Glutamatergic neuron (in vitro differentiated cells): ENCODE measurements around the gene EPHB6. TPM values are rescaled to one million over a fixed set of nuclear protein-coding genes. Genes with fewer than 3 reads are reported as not detected.

Source experiments
- DNase-seq: peaks from one replicate; pipeline ENCODE4 v3.0.0; 2022
- H3K27ac Mint-ChIP-seq: one replicate; pipeline ENCODE4 v1.8.0; 2020; ENCODE audit warnings: mild to moderate bottlenecking, mixed read lengths, inconsistent platforms; ENCODE audit not compliant: unreplicated experiment
- H3K27me3 Mint-ChIP-seq: one replicate; pipeline ENCODE4 v1.8.0; 2020; ENCODE audit warnings: mild to moderate bottlenecking, moderate library complexity, mixed read lengths, inconsistent platforms; ENCODE audit not compliant: unreplicated experiment
- H3K36me3 Mint-ChIP-seq: one replicate; pipeline ENCODE4 v1.8.0; 2020; ENCODE audit warnings: mild to moderate bottlenecking, mixed read lengths, inconsistent platforms; ENCODE audit not compliant: unreplicated experiment
- H3K4me1 Mint-ChIP-seq: one replicate; pipeline ENCODE4 v1.8.0; 2020; ENCODE audit warnings: mild to moderate bottlenecking, low read depth, mixed read lengths, inconsistent platforms; ENCODE audit not compliant: unreplicated experiment
- H3K4me3 Mint-ChIP-seq: one replicate; pipeline ENCODE4 v1.8.0; 2020; ENCODE audit warnings: mild to moderate bottlenecking, mixed read lengths, inconsistent platforms; ENCODE audit not compliant: unreplicated experiment
- H3K9me3 Mint-ChIP-seq: one replicate; pipeline ENCODE4 v1.8.0; 2020; ENCODE audit warnings: mild to moderate bottlenecking, moderate library complexity, mixed read lengths, inconsistent platforms; ENCODE audit not compliant: unreplicated experiment
- total RNA-seq: library from RNA; stranded (reverse); fragmentation: NEBNext Ultra II Directional; extraction: Animal tissue kit (Norgen Biotek cat#: 25700); gene quantifications from one replicate; pipeline ENCODE4 v1.2.1, GENCODE V29; 2021; ENCODE audit not compliant: unreplicated experiment
- TF ChIP-seq, protein P1 (sequence below): fragments of 200-600 bp; sonication (generic); IDR thresholded peaks from one replicate; pipeline ENCODE4 v1.5.0; 2021; ENCODE audit not compliant: partially characterized antibody, unreplicated experiment

The EPHB6 gene
- total RNA-seq, 1 donor from 2014 or later = 21.4 TPM

DNA sequence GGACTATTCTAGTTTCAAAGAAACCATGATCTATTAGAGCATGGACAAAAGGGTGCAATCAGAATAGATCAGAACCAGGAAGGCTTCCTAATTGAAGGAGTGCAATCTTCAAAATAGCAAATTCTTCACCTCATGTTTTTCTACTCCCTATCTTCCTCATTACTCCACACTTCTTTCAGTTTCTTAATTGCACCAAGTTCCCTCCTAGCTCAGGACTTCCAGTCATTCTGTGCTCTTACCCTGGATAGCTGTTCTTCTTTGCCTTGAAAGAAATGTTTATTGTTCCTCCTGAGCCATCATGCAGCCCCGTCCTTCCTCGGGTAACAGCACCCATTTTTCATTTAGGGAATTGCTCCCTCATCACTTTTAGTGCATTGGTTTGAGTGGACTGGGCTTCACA lies 55.6 kb downstream of the EPHB6 start:
- H3K36me3 Mint-ChIP-seq = no peaks in the 10 kb centered on the region

DNA sequence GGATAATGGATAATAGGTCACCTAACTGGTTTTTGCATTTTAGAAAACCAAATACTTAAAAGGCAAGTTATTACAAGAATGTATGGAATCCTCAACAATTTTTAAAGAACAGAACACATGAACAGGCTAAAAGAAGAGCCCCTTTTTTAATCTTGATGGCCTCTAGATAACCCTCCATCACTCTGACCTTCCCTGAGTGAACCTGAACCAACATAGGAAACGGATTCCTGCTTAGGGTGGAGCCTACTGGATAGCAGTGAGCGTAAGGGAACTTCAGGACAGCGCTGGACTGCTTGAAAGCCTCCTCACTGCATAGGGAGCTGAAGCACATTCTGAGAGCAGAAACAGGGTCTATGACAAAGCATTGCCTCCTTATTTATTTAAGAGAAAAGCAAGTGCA lies 58.2 kb downstream of the EPHB6 start:
- TF ChIP-seq, protein P1, sequence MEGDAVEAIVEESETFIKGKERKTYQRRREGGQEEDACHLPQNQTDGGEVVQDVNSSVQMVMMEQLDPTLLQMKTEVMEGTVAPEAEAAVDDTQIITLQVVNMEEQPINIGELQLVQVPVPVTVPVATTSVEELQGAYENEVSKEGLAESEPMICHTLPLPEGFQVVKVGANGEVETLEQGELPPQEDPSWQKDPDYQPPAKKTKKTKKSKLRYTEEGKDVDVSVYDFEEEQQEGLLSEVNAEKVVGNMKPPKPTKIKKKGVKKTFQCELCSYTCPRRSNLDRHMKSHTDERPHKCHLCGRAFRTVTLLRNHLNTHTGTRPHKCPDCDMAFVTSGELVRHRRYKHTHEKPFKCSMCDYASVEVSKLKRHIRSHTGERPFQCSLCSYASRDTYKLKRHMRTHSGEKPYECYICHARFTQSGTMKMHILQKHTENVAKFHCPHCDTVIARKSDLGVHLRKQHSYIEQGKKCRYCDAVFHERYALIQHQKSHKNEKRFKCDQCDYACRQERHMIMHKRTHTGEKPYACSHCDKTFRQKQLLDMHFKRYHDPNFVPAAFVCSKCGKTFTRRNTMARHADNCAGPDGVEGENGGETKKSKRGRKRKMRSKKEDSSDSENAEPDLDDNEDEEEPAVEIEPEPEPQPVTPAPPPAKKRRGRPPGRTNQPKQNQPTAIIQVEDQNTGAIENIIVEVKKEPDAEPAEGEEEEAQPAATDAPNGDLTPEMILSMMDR = no peak
- Mint-ChIP-seq H3K36me3 (no peaks in the 10 kb centered on the region), H3K9me3 (peaks cover 3% of the 10 kb centered on the region), H3K4me1 (no peaks in the 10 kb centered on the region), H3K27ac (no peak overlapping the region), H3K27me3 (peaks cover 2% of the 10 kb centered on the region), H3K4me3 (no peak overlapping the region)
- no peak for DNase-seq

More for the DNA sequence above, 55.6 kb downstream of the EPHB6 start:
- DNase-seq = no peak
- Mint-ChIP-seq H3K4me1 (no peaks in the 10 kb centered on the region), H3K27ac (no peak overlapping the region), H3K9me3 (peaks cover 3% of the 10 kb centered on the region), H3K27me3 (peaks cover 2% of the 10 kb centered on the region), H3K4me3 (no peak overlapping the region)
- TF ChIP-seq, protein P1 = no peak

DNA sequence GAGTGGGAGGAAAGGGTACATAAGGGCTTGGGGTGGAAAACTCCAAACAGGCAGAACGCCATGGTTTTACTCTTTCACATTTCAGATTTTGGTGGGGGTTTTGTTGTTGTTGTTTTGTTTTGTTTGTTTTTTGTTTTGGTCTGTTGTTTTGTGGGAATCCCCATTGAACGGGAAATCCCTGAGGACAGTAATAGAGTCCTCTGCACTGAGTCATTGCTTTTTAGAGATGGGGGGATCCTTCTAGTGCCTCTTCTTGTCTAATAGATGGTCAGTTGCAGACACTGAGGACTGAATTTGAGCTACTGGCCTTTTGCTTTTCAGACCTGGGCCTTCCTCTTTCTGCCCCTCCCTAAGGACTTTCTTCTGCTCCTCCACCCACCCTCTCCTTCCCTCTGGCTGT lies 58.7 kb downstream of the EPHB6 start:
- Mint-ChIP-seq H3K36me3 (no peaks in the 10 kb centered on the region), H3K27me3 (peaks cover 2% of the 10 kb centered on the region), H3K4me3 (no peak overlapping the region), H3K9me3 (peaks cover 3% of the 10 kb centered on the region), H3K4me1 (no peaks in the 10 kb centered on the region), H3K27ac (no peak overlapping the region)
- TF ChIP-seq, protein P1 = no peak
- DNase-seq = no peak

DNA sequence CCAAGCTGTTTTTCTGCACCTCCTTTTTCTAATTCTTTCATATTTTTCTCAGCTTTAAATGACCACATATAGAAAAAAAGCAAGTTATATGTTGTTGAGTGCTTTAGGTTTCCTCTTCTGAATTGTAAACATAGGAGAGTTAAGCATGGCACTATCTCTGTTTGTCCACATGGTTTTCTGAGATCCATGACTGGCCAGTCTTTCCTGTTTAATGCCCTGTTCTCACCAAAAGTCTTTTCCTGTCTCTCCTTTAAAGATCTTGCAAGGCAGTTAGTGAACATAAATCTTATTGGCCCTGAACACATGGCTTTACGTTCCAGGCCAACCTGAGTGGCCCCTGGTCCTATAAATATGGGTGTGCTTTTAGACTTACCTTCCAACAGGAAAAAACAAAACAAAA lies 59.2 kb downstream of the EPHB6 start:
- H3K4me1 Mint-ChIP-seq = no peaks in the 10 kb centered on the region
- TF ChIP-seq, protein P1 = no peak
- H3K9me3 Mint-ChIP-seq = no peaks in the 10 kb centered on the region
- no peak overlapping the region for H3K4me3 Mint-ChIP-seq
- DNase-seq = no peak
- H3K27me3 Mint-ChIP-seq = peaks cover 2% of the 10 kb centered on the region
- H3K36me3 Mint-ChIP-seq = no peaks in the 10 kb centered on the region
- H3K27ac Mint-ChIP-seq = no peak overlapping the region

DNA sequence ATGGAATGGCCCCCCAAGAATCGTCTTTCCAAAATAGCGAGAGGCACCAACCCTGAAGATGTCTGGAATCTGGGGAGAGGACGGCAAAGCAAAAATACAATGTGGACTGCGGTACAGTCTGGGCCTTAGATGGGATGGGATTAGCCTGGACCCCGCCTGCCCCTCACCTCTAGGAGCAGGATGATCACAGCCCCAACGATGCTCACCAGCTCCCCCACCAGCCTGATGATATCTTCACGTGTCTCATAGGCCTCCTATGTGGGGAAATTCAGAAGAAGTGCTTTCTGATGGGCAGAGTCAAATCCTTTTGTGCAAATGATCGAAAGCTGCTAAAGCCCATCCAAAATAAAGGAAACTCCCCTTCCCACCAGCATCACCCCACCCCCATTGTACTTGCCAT lies 60.4 kb downstream of the EPHB6 start:
- Mint-ChIP-seq H3K36me3 (no peaks in the 10 kb centered on the region), H3K4me1 (no peaks in the 10 kb centered on the region), H3K27ac (no peak overlapping the region), H3K4me3 (no peak overlapping the region), H3K27me3 (peaks cover 2% of the 10 kb centered on the region), H3K9me3 (no peaks in the 10 kb centered on the region)
- no peak for DNase-seq
- TF ChIP-seq, protein P1 = no peak
